ENCODE data around the gene LGALS8.
"Not testable (repeated sequence)": the region's sequence is repeated elsewhere in the genome, so short reads cannot be mapped to it uniquely, and the experiment has no call there.

LGALS8 gene

DNA sequence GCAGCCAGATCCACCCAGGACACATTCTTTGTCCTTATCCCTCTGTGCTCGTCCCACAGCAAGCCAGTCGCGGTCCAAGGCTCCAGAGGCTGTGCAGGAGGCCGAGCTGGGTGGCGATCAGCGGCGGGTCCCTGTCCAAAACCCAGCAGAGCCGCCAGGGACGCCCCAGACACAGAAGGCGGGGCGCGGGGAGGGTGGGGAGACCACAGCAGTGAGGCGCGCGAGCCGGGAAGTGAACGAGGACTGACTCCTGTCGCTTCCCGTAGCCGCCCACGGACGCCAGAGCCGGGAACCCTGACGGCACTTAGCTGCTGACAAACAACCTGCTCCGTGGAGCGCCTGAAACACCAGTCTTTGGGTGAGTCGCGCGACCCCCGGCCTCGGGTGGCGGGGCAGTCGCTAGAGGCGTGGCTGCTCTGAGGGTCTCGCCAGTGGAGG, at the start of gene LGALS8:
Gene LGALS8 (plus strand): TSS at position 279 of the 438 bp plus-strand sequence. CDS start 2,089 bp downstream, outside the sequence.
- DNase-seq = peak; percentile 48 to 87 (median 70)

DNA sequence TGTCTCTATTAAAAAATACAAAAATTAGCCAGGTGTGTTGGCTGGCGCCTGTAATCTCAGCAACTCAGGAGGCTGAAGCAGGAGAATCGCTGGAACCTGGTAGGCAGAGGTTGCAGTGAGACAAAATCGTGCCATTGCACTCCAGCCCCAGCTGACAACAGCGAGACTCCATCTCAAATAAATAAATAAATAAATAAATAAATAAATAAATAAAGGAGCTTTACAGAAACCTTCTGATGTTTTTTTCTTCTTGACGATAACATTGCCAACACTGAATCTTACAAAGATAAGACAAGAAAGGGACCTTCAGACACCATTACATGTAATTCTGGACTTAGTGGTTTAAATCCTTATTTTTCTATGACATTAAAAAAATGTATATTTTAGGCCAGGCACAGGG, 47.8 kb upstream of the LGALS8 start:
- DNase-seq = no peak

DNA sequence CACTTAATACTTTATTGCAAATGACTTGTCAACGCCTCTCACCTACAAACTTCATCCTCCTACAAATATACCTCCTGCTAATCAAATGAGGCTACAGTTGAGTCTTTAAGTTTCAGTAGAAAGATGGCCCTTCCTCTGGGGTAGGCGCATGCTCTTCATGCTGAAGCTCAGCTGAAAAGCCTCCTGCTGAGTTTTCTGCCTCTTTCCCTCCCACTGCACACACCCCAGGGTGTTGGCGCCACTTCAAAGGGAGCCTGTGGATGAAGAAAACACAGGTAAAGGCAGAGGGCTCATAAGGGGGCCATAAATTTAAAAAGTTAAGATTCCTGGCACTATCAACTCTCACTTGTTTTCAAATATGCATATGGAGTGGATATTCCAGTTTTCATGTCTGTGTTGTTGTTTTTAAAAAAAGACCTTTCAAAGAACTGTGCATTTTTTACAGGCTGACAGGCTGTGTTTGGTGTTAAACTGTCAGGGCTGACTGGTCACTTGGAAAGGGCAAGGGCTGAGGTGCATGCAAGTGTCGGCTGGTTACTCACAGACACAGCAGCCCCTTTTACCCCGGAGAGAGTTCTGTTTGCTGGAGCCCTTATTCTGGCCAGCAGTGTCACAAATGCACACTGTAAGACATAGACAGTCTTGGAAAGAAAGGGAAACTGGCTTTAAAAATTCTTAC, 42.9 kb upstream of the LGALS8 start:
- no peak for DNase-seq

DNA sequence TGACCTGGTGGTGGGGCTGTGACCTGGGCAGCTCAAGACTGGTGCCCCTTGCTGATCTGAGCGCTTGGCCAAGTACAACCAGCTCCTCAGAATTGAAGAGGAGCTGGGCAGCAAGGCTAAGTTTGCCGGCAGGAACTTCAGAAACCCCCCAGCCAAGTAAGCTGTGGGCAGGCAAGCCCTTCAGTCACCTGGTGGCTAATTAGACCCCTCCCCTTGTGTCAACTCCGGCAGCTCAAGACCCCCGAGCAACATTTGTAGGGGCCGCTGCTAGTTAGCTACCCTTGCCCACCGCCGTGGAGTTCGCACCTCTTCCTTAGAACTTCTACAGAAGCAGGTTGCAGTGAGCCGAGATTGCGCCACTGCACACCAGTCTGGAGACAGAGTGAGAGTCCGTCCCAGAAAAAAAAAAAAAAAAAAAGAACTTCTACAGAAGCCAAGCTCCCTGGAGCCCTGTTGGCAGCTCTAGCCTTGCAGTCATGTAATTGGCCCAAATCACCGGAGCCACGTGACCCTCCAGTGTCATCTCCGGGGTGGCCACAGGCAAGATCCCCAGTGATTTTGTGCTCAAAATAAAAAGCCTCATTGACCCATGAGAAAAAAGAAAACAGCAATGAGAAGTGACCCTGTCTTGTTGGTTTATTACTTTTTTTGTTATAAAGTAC, 39.3 kb upstream of the LGALS8 start:
- peak in 5 of 14 donors; percentile 5 to 33 (median 8) for DNase-seq

DNA sequence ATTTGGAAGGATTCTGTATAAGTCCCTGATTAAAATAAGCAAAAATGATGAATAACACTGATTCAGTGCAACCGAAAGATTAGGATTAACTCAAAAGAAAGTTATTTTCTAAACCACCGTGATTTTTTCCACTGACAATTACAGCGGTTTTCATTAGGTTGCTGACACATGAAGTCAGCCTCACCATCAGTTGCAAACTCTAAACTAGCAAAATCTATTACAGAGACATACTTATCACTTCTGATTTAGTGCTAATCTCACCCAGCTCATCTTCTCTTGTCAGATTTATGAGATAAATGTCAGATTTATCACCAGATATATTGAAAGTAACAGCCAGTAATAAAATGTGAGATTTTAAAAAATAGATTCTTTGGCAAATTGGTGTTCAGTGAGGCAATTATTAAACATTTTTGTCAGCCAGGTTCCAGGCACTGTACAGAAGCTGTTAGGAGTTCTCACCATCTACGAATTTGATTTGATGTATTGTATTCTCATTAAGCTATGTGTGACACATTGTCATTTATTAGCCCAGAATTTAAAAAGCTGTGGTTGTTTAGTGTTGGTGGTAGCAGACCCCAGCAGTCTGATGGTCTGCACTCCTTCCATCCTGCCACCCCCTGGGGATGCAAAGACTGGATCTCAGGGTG, 37.3 kb upstream of the LGALS8 start:
- no peak for DNase-seq

DNA sequence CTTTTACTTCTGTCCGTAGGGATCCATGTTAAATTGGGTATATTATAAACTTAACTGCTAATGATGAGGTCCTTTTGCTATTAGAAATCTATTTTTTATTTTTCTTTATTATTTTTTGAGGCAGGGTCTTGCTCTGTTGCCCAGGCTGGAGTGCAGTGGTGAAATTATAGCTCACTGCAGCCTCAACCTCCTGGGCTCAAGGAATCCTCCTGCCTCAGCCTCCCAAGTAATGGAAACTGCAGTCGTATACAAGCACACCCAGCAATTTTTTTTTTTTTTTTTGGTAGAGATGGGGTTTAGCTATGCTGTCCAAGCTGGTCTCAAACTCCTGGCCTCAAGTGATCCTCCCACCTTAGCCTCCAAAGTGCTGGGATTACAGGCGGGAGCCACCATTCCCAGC, 34.6 kb upstream of the LGALS8 start:
- DNase-seq = not testable (repeated sequence)

DNA sequence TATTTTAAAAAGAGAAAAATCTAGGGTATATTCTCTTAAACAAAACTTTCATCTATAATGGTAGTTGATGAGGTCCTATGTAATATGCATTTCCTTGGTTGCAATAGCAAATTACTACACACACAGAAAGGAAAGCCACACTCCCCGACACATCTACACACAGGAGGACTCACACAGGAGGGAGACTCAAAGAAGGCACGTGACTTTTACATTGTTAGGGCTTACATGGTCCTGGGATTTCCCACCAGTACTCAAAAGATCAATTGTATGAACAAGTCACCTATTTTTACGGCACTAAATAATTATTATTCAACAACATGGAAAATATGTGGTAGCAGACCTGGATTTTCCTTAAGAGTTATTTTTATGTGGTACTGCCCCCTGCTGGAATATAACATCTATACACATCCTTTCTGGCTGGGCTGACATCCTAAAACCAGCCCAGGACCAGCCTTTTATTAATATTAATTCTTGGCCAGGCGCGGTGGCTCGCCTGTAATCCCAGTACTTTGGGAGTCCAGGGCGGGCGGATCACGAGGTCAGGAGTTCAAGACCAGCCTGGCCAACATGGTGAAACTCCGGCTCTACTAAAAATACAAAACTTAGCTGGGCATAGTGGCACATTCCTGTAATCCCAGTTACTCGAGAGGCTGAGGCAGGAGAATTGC, 33.9 kb upstream of the LGALS8 start:
- DNase-seq = peak in 1 of 14 donors; percentile 31

DNA sequence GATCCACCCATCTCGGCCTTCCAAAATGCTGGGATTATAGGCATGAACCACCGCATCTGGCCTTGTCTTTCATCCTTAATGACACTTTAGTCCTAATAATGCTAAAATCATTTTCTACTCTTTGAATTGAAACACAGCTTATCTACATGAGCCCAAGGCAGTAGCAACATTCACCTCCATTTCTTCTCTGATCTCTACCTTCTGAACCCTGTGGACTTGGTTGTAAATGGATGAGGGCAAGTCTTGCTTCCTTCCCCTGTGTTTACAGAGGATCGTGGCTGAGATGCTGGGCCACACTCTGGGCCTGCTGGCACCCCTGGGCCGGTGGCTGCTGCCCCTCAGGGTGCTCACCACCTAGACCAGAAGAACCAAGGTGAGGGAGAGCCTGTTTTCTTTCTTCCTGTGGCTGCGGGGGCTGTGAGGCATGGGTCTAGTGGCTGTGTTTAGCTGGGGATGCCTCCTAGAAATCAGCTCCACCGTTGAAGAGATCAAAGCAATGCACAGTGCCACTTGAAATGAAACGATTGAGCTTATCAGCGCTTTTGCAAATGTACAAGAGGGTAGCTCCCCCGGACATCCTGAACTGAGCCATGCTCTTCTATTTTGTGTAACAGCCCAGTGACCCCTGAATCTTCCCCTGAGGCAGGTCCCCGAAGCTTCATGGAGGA, 32.2 kb upstream of the LGALS8 start:
- no peak for DNase-seq

DNA sequence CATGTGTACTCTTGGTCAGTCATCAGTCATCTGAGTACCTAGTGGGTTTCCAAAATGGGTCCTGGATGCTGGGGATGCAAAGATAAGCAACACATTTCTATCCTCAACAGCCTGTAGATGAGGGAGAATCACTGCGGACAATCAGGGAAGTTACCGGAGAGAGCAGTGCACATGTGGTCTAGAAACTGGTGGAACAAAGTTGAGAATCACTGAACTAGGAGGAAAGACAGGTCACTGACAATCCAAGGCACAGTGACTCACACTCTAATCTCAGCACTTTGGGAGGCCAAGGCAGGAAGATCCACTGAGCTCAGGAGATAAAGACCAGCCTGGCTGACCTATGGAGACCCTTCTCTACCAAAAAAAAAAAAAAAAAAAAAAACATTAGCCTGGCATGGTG, 31.4 kb upstream of the LGALS8 start:
- no peak for DNase-seq

DNA sequence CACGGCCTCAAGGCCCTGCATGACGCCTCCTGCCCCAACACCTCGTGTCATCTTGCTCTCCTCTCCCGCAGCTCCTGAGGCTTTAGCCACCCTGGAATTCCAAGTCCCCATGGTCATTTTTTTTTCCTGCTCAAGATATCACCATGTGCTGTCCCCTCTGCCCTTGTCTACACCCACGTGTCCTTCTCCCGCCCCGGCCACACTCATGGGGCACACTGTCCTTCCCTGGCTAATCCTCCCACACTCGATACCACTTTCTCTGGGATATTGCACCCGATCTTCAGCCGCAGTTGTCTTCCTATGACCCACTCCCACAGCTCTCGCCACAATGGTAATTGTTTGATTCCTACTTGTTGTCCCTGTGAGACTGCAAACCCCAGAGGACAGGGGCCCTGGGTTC, 29.7 kb upstream of the LGALS8 start:
- DNase-seq = no peak

DNA sequence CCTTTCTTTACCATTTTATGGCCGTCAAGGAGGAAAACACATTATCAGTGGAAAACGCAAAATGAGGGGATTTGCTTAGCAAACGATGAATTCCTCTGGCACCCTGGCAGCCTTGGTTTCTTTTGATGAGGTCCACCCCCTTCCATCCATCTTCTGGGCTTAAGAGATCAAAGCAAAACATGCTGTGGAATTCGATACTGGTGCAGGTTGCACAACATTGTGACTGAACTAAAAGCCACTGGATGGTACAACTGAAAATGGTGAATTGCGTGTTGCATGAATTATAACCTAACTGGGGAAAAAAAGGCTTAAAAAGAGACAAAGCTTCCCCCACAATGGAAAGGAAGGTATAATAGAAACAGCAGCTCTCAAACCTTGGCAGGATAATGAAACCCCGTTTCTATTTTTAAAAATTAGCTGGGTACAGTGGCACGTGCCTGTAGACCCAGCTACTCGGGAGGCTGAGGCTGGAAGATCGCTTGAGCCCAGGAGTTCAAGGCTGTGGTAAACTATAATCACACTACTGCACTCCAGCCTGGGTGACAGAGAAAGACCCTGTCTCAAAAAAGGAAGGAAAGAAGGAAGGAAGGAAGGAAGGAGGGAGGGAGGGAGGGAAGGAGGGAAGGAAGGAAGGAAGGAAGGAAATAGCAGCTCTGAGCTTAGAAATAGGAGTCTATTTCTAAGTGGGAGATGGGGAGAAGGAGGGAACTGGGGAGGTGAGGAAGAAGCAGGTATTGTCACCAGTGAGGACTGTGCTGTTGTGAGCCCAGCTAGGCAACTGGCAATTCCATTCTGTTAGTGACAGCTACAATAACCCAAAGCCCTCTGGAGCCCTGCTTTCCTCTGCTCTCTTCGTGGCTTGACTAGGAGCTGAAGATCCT, 29.0 kb upstream of the LGALS8 start:
- DNase-seq = no peak

DNA sequence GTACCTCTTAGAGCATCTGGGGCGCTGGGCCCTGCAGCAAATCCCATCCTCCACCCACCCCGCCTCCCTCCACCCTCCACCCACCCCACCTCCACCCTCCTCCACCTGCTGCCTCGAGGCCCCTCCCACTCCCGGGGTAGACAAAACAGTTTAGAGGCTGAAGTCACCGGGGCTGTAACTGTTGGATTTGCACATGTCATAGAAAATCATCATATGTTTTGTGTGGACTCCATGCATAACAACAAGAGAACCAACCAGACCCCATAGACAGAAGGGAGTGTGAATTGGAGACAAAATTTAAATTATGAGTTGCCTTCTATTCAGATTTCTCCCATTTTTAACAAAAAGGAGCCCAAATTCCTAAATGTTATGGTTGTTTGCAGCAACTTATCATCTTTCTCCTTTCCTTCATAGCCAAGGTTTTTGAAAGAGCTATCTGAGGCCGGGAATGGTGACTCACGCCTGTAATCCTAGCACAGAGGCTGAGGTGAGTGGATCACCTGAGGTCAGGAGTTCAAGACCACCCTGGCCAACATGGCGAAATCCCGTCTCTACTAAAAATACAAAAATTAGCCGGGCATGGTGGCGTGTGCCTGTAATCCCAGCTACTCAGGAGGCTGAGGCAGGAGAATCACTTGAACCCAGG, 28.2 kb upstream of the LGALS8 start:
- no peak for DNase-seq

DNA sequence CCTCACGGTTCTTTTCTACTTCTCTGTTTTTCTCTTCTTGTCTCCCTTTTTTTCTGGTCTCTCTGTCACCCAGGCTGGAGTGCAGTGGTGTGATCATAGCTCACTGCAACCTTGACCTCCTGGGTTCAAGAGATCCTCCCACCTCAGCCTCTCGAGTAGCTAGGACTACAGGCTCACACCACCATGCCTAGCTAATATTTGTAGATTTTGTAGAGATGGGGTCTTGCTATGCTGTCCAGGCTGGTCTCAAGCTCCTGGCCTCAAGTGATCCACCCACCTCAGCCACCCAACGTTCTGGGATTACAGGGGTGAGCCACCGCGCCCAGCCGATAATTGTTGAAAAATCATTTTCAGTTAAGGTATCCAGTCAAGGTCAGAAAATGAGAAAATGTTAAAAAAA, 25.9 kb upstream of the LGALS8 start:
- DNase-seq = no peak

DNA sequence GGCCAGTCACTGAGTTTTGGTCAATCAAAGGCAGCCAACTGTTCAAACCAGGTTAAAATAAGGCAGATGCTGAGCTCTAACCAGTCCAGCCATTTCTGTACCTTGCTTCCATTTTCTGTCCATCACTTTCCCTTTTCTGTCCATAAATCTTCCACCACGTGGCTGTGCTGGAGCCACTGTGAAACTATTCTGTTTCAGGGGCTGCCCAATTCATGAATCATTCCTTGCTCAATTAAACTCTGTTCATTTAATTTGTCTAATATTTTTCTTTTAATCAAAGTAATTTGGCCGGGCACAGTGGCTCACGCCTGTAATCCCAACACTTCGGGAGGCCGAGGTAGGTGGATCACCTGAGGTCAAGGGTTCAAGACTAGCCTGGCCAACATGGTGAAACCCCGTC, 22.7 kb upstream of the LGALS8 start:
- DNase-seq = no peak

DNA sequence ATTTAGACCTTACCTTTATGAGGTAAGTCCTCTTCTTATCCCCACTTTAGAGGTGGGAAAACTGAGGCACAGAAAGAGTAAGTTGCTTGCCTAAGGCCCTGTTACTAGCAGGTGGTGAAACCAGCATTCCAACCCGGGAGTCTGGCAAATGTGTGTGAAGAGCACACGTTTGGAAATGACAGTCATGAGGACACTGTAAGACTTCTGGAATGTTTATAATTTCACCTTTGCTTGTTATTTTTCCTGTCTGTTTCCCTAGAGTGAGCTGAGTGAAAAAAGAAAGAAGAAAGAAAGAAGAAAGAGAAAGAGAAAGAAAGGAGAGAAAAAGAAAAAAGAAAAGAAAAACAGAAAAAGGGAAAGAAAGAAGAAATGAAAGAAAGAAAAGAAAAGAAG, 21.2 kb upstream of the LGALS8 start:
- DNase-seq = no peak

DNA sequence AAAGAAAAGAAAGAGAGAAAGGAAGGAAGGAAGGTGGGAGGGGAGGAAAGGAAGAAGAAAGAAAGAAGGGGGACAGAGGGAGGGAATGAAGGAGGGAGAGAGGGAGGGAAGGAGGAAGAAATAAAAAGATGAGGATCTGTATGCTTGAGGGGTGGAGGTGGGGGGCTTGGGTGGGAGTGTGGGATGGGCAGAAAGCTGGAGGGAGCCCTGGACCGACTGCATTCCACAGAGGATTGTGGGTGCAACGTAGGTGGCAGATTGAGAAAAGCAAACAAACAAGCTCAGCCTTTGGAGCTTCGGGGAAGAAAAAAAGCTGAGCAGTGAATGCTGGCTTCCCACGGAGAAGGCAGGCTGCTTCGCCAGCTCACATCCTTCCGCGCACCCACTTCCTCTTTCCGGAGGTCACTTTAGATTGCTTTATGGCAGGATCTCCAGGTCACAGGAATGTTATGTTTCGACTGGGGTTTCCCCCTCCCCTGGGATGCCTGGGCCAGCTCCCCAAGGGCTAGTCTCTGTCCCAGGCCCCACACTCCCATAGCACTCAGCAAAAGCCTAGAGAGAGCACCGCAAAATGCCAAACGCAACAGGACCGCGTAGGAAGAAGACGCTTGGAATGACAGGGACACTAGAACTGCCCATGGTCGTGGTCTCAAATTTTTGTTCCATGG, 20.7 kb upstream of the LGALS8 start:
- peak in 7 of 14 donors; percentile 2 to 22 (median 6) for DNase-seq

DNA sequence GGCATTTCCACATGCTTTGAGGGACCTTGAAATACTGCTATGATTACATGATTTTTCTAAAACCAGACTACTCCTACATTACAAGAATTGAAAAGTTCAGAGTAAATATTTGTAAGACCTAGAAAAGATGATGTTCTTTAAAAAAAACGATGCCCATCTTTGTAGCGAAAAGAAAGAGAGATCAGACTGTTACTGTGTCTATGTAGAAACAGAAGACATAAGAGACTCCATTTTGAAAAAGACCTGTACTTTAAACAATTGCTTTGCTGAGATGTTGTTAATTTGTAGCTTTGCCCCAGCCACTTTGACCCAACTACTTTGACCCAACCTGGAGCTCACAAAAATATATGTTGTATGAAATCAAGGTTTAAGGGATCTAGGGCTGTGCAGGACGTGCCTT, 19.4 kb upstream of the LGALS8 start:
- not testable (repeated sequence) for DNase-seq

DNA sequence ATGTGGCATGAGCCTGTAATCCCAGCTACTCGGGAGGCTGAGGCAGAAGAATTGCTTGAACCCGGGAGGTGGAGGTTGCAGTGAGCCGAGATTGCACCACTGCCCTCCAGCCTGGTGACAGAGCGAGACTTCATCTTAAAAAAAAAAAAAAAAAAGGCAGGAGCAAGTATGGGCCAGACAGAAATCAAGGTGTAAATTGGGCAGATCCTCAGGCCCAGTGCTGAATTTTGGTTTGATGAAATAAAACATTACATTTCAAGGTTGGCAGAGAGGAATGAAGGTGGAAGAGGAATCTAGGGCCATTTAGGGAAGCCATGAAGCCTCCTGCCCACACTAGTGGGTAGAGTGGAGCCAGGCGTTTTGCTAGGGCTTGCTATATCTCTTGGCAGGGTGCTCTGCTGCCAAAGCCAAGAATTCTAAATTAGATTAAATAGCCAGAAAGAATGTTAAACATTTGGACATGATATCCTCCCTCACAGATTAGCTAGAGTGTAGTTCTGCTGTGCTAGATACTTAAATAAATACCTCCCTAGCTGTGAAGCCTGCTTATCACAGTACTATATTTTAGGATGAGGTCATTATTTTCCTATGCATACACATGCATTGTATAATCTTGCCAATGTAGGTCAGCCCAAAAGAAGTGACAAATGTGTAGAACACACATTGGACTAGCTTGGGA, 16.6 kb upstream of the LGALS8 start:
- DNase-seq = no peak

DNA sequence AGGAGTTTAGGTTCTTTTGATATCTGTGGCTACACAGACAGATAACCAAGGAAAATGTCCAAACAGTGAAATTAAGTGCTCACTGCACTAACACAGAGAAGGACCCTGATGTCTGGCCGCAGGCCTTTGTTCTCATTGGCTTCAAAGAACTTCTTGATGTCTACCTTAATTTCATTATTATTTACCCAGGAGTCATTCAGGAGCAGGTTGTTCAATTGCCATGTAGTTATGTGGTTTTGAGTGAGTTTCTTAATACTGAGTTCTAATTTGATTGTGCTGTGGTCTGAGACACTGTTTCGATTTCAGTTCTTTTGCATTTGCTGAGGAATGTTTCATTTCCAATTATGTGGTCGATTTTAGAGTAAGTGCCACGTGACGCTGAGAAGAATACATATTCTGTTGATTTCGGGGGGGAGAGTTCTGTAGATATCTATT, 15.2 kb upstream of the LGALS8 start:
- no peak for DNase-seq

DNA sequence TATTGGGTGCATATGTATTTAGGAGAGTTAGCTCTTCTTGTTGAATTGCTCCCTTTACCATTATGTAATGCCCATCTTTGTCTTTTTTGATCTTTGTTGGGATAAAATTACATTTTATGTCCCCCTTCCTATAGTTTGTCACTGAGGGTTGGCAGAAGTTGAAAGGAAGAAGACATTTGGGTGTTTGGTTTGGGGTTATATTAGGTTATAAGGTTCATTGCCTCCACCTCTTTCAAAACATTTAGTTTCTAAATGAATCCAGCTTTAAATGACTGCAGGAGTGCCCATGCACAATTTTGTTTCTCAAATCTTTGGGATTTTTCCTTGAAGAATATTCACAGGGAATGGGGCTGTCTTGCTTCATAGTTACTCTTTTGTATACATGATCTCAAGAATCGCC, 14.6 kb upstream of the LGALS8 start:
- no peak for DNase-seq
